IPS-18c (cell line): ENCODE results near the gene IGFBP6.
"Not testable (repeated sequence)": the region's sequence is repeated elsewhere in the genome, so short reads cannot be mapped to it uniquely, and the experiment has no call there.

ENCODE experiments used
- H3K4me3 ChIP-seq: 2 replicates; pipeline ENCODE4 v1.7.0; 2013; ENCODE audit warnings: low read depth, mild to moderate bottlenecking, low read length, moderate library complexity; ENCODE audit not compliant: insufficient read depth
- H3K9me3 ChIP-seq: one replicate; pipeline ENCODE4 v1.6.1; 2013; ENCODE audit warnings: mild to moderate bottlenecking, low read length, moderate library complexity; ENCODE audit not compliant: control insufficient read depth, insufficient read depth

IGFBP6 gene

GRCh38 chr12:53101931-53102781 lies 4.7 kb downstream of the IGFBP6 start:
- no peaks in the 10 kb centered on the region for H3K9me3 ChIP-seq
- no peak overlapping the region for H3K4me3 ChIP-seq

DNA sequence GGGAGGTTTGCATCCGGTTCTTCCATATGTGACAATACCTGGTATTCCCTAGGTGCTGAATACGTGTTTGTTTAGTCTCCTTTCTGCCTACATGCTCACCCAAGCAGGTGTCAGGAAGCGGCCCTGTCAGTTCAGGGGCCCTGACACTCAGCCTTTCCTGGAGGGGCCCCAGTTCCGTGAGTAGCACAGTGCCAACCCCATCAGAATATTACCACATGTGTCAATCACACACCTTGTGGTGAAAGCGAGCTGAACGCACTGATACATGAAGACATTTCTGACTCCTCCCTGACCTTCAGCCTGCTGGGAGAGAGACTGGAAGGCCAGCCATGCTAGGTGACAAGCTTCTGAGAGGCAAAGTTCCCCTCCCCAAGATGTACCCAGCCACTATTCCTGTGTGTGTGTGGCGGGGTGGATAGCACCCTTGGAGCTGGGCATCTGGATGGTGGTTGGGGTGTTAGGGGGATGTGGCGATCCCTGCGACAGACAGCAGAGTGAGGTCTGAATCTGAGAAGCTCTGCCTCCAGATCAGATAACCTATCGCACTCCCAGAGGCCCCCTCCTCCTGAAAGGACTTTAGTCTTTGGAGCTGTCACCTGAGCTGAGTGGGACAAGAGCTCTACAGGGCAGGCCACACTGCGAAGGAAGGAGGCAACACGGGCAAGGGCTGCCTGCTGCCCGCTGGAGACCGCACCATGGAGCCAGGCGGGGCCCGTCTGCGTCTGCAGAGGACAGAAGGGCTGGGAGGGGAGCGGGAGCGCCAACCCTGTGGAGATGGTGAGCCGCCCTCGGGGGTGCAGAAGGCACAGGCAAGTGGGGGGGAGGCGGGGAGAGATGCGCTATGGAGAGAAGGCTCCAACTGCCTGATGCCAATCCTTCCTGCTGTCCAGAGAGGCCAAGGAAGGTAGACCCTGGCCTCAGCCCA lies 5.7 kb downstream of the IGFBP6 start, which contains the start of gene SOAT2:
SOAT2 (plus strand) TSS at position 604 of the 925 bp plus-strand sequence; CDS start at position 696, 92 bp downstream.
- Histone ChIP-seq H3K4me3 (no peak within 1 kb of the TSS), H3K9me3 (no peaks in the 10 kb centered on the region)

DNA sequence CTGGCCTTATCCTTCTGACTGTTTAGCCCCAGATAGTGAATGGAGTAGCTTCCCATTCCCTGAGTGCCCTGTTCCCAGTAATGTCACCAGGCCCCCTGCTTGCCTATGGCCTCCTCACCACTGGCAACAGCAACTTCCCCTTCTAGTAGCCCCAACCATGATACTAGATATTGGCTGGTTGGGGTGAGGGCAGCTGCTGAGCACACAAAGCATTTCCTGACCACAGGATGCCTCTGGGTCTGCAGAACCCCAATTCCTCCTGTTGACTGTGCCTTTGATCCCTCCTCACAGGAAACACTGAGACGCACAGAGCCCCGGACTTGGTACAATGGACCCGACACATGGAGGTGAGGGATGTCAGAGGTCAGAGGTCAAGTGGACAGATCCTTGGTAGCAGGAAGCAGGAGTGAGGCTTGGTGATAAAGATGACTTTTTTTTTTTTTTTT lies 6.4 kb downstream of the IGFBP6 start:
- no peaks in the 10 kb centered on the region for H3K9me3 ChIP-seq
- H3K4me3 ChIP-seq, result no peak overlapping the region

DNA sequence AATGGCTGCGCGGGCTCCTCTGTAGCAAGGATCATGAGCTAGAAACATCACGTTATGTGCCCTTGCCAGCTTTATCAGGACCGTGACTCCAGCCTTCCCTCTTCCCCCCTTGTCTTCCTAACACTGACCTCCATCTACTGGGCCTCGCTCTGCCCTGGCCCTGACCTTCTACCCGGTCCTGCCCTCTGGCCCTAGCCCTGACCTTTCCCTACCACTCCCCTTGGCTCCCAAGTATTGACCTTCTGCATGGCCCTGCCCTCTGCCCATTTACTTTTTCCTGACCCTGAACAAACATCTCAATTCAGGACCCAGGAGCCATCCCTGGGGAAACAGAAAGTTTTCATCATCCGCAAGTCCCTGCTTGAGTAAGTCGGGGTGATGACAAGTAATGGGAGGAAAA lies 7.8 kb downstream of the IGFBP6 start:
- no peak overlapping the region for H3K4me3 ChIP-seq
- no peaks in the 10 kb centered on the region for H3K9me3 ChIP-seq

DNA sequence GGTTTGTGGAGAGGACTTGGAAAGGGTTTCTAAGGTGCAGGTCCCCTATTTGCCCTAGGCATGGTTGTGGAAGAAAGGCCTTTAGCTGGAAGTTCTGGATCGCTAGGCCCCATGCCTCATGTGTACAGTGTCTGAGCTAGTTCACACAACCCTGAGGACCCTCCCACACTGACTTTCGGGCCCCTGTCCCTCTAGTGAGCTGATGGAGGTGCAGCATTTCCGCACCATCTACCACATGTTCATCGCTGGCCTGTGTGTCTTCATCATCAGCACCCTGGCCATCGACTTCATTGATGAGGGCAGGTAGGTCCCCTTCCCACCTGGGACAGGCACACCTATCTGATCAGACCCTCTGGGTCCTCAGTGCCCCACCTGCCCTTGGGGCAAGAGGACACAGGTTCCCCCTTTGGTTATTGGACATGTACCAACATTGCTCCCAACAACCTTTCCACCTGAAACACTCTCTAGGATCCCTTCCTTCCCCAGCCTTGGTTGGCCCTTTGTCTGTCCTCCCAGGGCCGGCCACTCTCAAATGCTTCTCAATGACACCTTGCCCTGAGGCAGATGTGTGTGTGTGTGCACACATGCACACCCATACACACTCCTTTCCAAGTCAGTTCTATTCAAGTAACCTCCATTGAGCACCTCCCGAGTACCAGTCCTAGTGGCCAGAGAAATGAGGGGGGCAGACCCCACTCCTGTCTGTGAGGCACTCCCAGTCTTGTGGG lies 8.4 kb downstream of the IGFBP6 start:
- H3K4me3 ChIP-seq, result no peak overlapping the region
- H3K9me3 ChIP-seq, result no peaks in the 10 kb centered on the region

DNA sequence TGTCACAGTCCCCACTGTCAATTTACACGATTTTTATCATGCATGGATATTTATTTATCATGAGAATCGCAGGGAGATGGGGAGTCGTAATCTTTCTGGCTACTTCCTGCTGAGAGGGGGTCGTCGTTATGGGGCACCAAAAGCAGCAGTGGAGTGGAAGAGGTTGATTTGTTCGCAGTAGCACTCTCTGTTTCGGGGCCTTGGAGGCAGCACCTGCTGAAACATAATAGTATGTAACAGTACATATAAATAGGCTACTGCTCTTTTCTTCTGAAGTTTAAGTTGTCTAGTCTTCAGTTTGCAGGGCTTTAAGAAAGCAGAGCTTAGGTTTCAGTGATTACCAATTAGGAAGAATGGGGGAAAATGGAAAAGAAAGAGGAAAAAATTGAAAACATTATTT lies 9.7 kb downstream of the IGFBP6 start:
- no peak overlapping the region for H3K4me3 ChIP-seq
- H3K9me3 ChIP-seq, result no peaks in the 10 kb centered on the region

DNA sequence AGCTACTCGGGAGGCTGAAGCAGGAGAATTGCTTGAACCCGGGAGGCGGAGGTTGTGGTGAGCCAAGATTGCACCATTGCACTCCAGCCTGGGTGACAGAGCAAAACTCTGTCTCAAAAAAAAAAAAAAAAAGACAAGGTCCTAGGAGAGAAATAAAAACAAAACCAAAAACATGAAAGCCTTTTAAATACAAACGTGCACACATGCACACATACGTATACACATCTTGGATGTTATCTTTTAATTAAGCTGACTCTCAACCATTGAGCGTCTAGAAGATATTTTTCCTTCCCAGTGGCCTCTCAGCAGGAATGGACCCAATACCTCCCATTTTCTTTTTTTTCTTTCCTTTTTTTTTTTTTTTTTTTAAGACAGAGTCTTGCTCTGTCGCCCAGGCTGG lies 15.0 kb downstream of the IGFBP6 start:
- H3K9me3 ChIP-seq, H3K4me3 ChIP-seq: not testable (repeated sequence)

- no peak overlapping the region for H3K4me3 ChIP-seq
Observed at GRCh38 chr12:53113136-53113705, 15.8 kb downstream of the IGFBP6 start.

GRCh38 chr12:53113951-53114350 lies 16.5 kb downstream of the IGFBP6 start:
- Histone ChIP-seq H3K4me3 (no peak overlapping the region), H3K9me3 (no peaks in the 10 kb centered on the region)

More at GRCh38 chr12:53113136-53113705, 15.8 kb downstream of the IGFBP6 start:
- H3K9me3 ChIP-seq, result no peaks in the 10 kb centered on the region

DNA sequence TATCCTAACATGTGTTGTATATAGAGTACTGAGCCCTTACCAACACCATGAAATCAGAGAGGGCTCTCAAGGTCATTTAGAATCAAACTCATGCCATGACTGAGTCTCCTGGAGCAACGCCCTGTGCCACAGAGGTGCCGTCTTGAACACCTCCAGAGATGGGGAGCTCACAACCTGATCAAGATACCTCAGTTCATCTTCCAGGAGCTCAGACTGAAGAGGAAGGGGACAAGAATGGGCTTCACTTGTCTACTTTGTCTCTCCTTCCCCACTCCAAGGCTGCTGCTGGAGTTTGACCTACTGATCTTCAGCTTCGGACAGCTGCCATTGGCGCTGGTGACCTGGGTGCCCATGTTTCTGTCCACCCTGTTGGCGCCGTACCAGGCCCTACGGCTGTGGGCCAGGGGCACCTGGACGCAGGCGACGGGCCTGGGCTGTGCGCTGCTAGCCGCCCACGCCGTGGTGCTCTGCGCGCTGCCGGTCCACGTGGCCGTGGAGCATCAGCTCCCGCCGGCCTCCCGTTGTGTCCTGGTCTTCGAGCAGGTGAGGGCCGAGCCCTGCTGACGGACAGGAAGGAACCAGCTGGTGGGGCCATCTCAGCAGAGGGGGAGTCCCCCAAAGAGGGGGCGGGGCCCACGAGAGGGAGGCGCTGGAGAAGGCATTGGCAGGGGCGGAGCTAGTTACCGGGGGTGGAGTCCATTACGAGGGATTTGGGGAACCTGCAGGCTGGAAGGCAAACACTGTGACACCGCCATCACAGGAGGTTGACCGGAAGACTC lies 17.8 kb downstream of the IGFBP6 start:
- no peaks in the 10 kb centered on the region for H3K9me3 ChIP-seq
- H3K4me3 ChIP-seq, result no peak overlapping the region; the same call in 1 of the 2 replicates

DNA sequence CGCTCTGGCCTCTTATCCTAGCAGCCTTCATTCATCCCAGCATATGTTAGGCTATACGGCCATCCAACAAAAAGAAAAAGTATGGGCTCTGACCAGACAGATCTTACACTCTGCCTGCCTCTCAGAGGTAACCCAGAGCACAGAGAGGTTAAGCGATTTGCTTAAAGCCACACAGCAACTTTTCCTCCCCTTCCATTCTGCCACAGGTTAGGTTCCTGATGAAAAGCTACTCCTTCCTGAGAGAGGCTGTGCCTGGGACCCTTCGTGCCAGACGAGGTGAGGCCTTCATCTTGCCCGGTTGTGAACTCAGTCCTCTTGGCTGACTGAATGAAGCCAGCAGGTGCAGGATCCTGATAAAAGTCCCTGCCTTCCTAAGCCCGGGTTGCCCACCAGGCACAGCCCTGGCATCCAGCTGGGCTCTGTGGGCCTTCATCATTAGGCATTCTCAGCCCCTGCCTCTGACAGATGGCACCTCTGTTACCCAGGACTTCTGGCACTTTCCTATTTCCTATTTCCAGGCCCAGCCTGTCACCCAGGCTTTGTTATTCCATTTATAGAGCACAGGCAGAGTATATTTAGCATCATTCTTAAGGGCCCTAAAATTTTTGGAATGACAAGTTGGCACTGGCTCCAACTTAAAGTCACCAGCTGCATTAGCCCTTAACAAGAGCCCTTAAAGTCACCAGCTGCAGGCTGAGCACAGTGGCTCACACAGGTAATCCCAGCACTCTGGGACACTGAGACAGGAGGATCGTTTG lies 18.6 kb downstream of the IGFBP6 start:
- no peaks in the 10 kb centered on the region for H3K9me3 ChIP-seq
- H3K4me3 ChIP-seq, result no peak overlapping the region

GRCh38 chr12:53118751-53119300 lies 21.4 kb downstream of the IGFBP6 start:
- Histone ChIP-seq H3K9me3 (no peaks in the 10 kb centered on the region), H3K4me3 (no peak overlapping the region)

DNA sequence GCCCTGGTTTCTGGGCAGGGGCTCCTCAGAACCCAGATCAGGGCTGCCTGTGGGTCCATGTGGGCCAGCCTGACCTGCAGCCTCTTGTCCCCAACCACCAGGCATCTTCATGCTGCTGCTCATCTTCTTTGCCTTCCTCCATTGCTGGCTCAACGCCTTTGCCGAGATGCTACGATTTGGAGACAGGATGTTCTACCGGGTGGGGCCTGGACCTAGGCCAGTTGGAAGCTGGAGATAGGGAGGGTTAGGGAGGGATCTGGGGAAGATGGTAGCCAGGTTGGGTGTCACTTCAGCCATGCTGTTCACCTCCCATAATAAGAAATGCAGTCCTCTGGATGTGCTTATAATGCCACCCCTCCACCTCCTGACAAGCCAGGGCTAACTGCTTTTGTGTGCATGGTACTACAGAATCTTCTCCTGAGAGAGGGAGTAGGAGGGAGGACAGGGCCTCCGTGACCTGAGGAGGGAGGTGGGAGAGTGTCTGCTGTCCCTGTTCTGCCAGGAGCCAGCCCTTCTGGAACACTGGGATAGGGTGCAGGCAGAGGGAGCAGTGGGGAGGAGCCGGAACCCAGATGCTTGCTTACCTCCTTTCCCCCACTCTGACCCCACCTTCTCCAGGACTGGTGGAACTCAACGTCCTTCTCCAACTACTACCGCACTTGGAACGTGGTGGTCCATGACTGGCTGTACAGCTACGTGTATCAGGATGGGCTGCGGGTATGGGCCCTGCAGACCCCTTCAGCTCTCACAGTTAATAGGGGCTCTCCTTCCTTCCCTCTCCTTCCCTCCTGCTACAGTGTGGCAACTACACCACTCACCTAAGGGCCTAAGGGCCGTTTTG lies 23.4 kb downstream of the IGFBP6 start:
- no peaks in the 10 kb centered on the region for H3K9me3 ChIP-seq
- H3K4me3 ChIP-seq, result no peak overlapping the region

DNA sequence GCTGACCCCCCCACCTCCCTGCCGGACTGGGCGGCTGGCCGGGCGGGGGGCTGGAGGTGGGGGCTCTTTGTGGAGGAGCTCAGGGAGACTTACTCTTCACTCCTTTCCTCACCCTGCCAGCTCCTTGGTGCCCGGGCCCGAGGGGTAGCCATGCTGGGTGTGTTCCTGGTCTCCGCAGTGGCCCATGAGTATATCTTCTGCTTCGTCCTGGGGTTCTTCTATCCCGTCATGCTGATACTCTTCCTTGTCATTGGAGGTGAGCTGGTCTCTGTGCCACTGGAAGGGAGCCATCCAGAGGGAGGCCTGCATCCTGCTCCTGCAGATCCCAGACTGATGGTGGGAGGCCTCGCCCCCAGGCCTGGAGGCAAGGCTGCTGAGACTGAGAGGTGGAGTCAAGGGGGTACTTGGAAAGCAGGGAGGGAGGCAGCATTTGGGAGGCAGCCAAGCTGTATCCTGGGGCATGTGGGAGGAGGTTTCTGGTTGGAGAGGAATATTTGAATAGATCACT lies 25.5 kb downstream of the IGFBP6 start:
- no peak overlapping the region for H3K4me3 ChIP-seq
- H3K9me3 ChIP-seq, result no peaks in the 10 kb centered on the region
